NCI-H524 (cell line): Measurements from ENCODE around the gene FAM20C.
"Not testable (repeated sequence)": the region's sequence is repeated elsewhere in the genome, so short reads cannot be mapped to it uniquely, and the experiment has no call there.

Experiments used
- DNase-seq, 2 experiments: peaks; one replicate each; lab custom pipeline; 2025; lab: John Stamatoyannopoulos, UW

FAM20C gene

GRCh38 chr7:191105-191980, 1.0 kb upstream of the FAM20C start:
- peak; percentile 25 to 75 for DNase-seq

- DNase-seq, result no peak
These were observed 520 bp downstream of the FAM20C start for GRCh38 chr7:192701-193480.

GRCh38 chr7:193481-194251, 1.3 kb downstream of the FAM20C start:
- peak in 1 of 2 experiments; percentile 31 for DNase-seq

GRCh38 chr7:194252-195009, 2.1 kb downstream of the FAM20C start:
- no peak for DNase-seq

- DNase-seq, result no peak
These were observed 2.8 kb downstream of the FAM20C start for GRCh38 chr7:195010-195829.

GRCh38 chr7:195830-196128, 3.4 kb downstream of the FAM20C start:
- no peak for DNase-seq

GRCh38 chr7:196283-196682, 3.9 kb downstream of the FAM20C start:
- DNase-seq, result no peak

GRCh38 chr7:196778-197321, 4.5 kb downstream of the FAM20C start:
- no peak for DNase-seq

GRCh38 chr7:197413-198335, 5.3 kb downstream of the FAM20C start:
- peak in 1 of 2 experiments; percentile 14 for DNase-seq

GRCh38 chr7:199483-200249, 7.3 kb downstream of the FAM20C start:
- DNase-seq, result no peak

GRCh38 chr7:200290-200689, 7.9 kb downstream of the FAM20C start:
- DNase-seq, result no peak

- DNase-seq, result no peak
These were observed 8.3 kb downstream of the FAM20C start for GRCh38 chr7:200704-201103.

- no peak for DNase-seq
These were observed 12.0 kb downstream of the FAM20C start for GRCh38 chr7:204326-204725.

- DNase-seq, result no peak
These were observed 13.0 kb downstream of the FAM20C start for GRCh38 chr7:205115-206010.

- not testable (repeated sequence) for DNase-seq
These were observed 14.0 kb downstream of the FAM20C start for GRCh38 chr7:206351-206750.

- no peak for DNase-seq
These were observed 15.2 kb downstream of the FAM20C start for GRCh38 chr7:207418-208129.

GRCh38 chr7:208130-208673, 15.8 kb downstream of the FAM20C start:
- no peak for DNase-seq
